ENCODE results near the gene SRPK2.

The SRPK2 gene

GRCh38 chr7:105130048-105130447 is 258.7 kb downstream of the SRPK2 start:
- no peak for DNase-seq

- DNase-seq, result no peak
Measured at GRCh38 chr7:105127179-105127578, 261.5 kb downstream of the SRPK2 start.

- DNase-seq, result no peak
Measured at GRCh38 chr7:105126436-105126975, 262.2 kb downstream of the SRPK2 start.

GRCh38 chr7:105125745-105126144 is 263.0 kb downstream of the SRPK2 start:
- no peak for DNase-seq

- no peak for DNase-seq
Measured at GRCh38 chr7:105122619-105123018, 266.1 kb downstream of the SRPK2 start.

- DNase-seq, result peak; percentile 43
Measured at GRCh38 chr7:105118612-105119600, 269.8 kb downstream of the SRPK2 start.

GRCh38 chr7:105112440-105113418 is 276.0 kb downstream of the SRPK2 start:
- no peak for DNase-seq

GRCh38 chr7:105107458-105107857 is 281.3 kb downstream of the SRPK2 start:
- DNase-seq, result no peak

- no peak for DNase-seq
Measured at GRCh38 chr7:105106473-105106872, 282.2 kb downstream of the SRPK2 start.

- no peak for DNase-seq
Measured at GRCh38 chr7:105105579-105105978, 283.1 kb downstream of the SRPK2 start.

- no peak for DNase-seq
Measured at GRCh38 chr7:105102557-105103352, 286.0 kb downstream of the SRPK2 start.

- no peak for DNase-seq
Measured at GRCh38 chr7:105101864-105102263, 286.9 kb downstream of the SRPK2 start.

- no peak for DNase-seq
Measured at GRCh38 chr7:105098863-105099515, 289.7 kb downstream of the SRPK2 start.

- DNase-seq, result no peak
Measured at GRCh38 chr7:105097619-105098018, 291.1 kb downstream of the SRPK2 start.

GRCh38 chr7:105096306-105096705 is 292.4 kb downstream of the SRPK2 start:
- no peak for DNase-seq

- no peak for DNase-seq
Measured at GRCh38 chr7:105094966-105095365, 293.8 kb downstream of the SRPK2 start.

GRCh38 chr7:105088456-105088855 is 300.3 kb downstream of the SRPK2 start:
- no peak for DNase-seq

- no peak for DNase-seq
Measured at GRCh38 chr7:105087981-105088380, 300.7 kb downstream of the SRPK2 start.

GRCh38 chr7:105086850-105087249 is 301.9 kb downstream of the SRPK2 start:
- DNase-seq, result no peak

GRCh38 chr7:105084581-105084980 is 304.1 kb downstream of the SRPK2 start:
- DNase-seq, result no peak

GRCh38 chr7:105079348-105079747 is 309.4 kb downstream of the SRPK2 start:
- no peak for DNase-seq

- DNase-seq, result no peak
Measured at GRCh38 chr7:105073143-105073542, 315.6 kb downstream of the SRPK2 start.

All from islet precursor cell (in vitro differentiated cells).